Stimulated activated CD4-positive, alpha-beta T cell treated with anti-CD3 and anti-CD28 coated beads, Interleukin-12 subunit alpha, Interleukin-12 subunit beta, amount 100 ng/mL, for 48 hours (primary cell): Measurements from ENCODE around the gene CRACR2A.

Experiments used
- DNase-seq, 3 donors: peaks; one replicate each; pipeline ENCODE4 v3.0.0-alpha.2; 2020; ENCODE audit warnings: low read depth in 2 of 3, low spot score in 1 of 3

The CRACR2A gene

GRCh38 chr12:3571323-3571722 lies 181.6 kb downstream of the CRACR2A start:
- no peak for DNase-seq

DNA sequence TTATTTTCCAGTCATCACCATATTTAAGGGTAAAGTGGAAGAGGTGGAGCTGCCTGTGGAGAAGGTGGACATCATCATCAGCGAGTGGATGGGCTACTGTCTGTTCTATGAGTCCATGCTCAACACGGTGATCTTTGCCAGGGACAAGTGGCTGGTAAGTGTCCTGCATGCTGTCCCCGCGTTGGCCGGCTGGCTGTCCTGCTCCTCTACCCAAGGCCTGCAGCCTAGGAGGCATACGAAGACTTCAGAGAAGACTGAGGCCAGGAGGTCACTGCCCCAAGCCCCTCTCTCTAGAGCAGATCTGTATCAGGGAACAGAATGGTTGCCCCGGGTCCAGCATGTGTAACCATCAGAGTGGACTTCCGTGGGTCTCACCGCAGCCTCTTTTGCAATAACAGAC lies 184.2 kb downstream of the CRACR2A start:
- no peak for DNase-seq

DNA sequence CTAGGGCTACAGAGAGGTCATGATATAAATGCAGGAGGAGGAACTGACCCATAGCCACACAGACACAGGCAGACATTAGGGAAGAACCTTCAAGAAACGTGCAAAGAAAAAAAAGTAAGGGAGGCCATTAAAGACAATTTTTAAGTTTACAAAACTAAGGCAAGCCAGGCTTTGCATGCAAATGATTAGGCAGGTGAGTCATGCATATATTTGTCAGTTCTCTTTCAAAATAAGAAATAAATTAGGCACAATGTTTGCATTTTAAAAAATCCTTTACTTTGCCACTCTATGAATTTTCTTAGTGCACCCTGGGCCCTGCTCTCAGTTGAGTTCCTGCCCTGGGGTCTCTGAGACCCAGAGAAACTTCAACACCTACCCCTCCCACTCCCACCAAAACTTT lies 186.9 kb downstream of the CRACR2A start:
- no peak for DNase-seq
